HepG2 (cell line): ENCODE results near the gene ADGRL3. TPM values are rescaled to one million over a fixed set of nuclear protein-coding genes. Genes with fewer than 3 reads are reported as not detected.

Experiments
- ATAC-seq: fragments of 200-7000 bp; cut with Tn5 transposase; 3 replicates; pipeline ENCODE4 v1.9.1; 2020; ENCODE audit warnings: mild to moderate bottlenecking, moderate library complexity
- BruUV-seq: library from RNA; stranded (reverse); fragments of 400-500 nt; replicated peaks from 2 replicates; lab custom pipeline; 2021; lab: Mats Ljungman, UMichigan
- CTCF ChIA-PET: fragments of 300-600 bp; formaldehyde crosslinking; extraction: SDS; loops from one replicate; lab custom pipeline; 2021; ENCODE audit warnings: low total read pairs, inconsistent platforms, low intra/inter-chr PET ratio; lab: Yijun Ruan, JAX
- POLR2A ChIA-PET: fragments of 350-600 bp; sonication (Branson Sonifier 250); formaldehyde crosslinking; loops from one replicate; lab custom pipeline; 2020; ENCODE audit warnings: antibody characterized with exemption, inconsistent platforms; lab: Yijun Ruan, JAX
- DNase-seq: peaks from one replicate; pipeline ENCODE4 v3.0.0-alpha.2; 2015; ENCODE audit warnings: low spot score
- FAIRE-seq: peaks from 3 replicates; lab custom pipeline; 2011; peaks lifted over from hg19 to GRCh38; lab: Jason Lieb, UNC
- H2AFZ ChIP-seq: one replicate; pipeline ENCODE4 v1.6.1; 2011; ENCODE audit warnings: low read length, inconsistent platforms
- H3K27ac ChIP-seq: fragments of 300-600 bp; 3 replicates; pipeline ENCODE4 v1.8.0; 2011; ENCODE audit warnings: mixed run types, mild to moderate bottlenecking, mixed read lengths, low read length, inconsistent platforms; ENCODE audit not compliant: insufficient read depth; ENCODE audit errors: extremely low read length
- H3K27me3 ChIP-seq, 2 experiments: fragments of 200-600 bp in 1 of 2; 2 replicates in 1 of 2; 3 replicates in 1 of 2; pipeline versions ENCODE4 v1.6.0 to v1.8.0; 2011; ENCODE audit warnings: low read length in 2 of 2, mild to moderate bottlenecking in 2 of 2, moderate library complexity in 2 of 2, inconsistent platforms in 1 of 2; ENCODE audit not compliant: insufficient read depth in 2 of 2, control insufficient read depth in 1 of 2
- H3K36me3 ChIP-seq, 2 experiments: fragments of 200-600 bp in 1 of 2; replicated peaks in 1 of 2; 2 replicates in 1 of 2; 3 replicates in 1 of 2; pipeline versions ENCODE4 v1.5.1 to v1.8.0; 2011; ENCODE audit warnings: low read length in 2 of 2, inconsistent platforms in 1 of 2; ENCODE audit not compliant: insufficient read depth in 2 of 2, control insufficient read depth in 1 of 2
- H3K4me1 ChIP-seq: 2 replicates; pipeline ENCODE4 v1.5.1; 2012; ENCODE audit warnings: low read length, inconsistent platforms; ENCODE audit not compliant: insufficient read depth
- H3K4me2 ChIP-seq: 2 replicates; pipeline ENCODE4 v1.6.0; 2011; ENCODE audit warnings: low read depth, low read length, inconsistent platforms
- H3K4me3 ChIP-seq, 3 experiments: fragments of 200-600 bp in 1 of 3; sonication (generic), shearing (Covaris generic) in 1 of 3; replicated peaks in 1 of 3; 2 replicates each; pipeline ENCODE4 v1.5.1; 2011 to 2016; ENCODE audit warnings: low read length in 3 of 3, inconsistent platforms in 2 of 3, low read depth in 2 of 3, mild to moderate bottlenecking in 2 of 3, control low read depth in 1 of 3, mixed read lengths in 1 of 3; ENCODE audit not compliant: insufficient read depth in 1 of 3
- H3K79me2 ChIP-seq: one replicate; pipeline ENCODE4 v1.6.1; 2011; ENCODE audit warnings: low read length, inconsistent platforms; ENCODE audit not compliant: insufficient read depth
- H3K9ac ChIP-seq: 2 replicates; pipeline ENCODE4 v1.6.0; 2011; ENCODE audit warnings: mild to moderate bottlenecking, low read depth, low read length, inconsistent platforms; ENCODE audit not compliant: insufficient read depth
- H3K9me3 ChIP-seq: 2 replicates; pipeline ENCODE4 v1.5.1; 2012; ENCODE audit warnings: mild to moderate bottlenecking, low read length
- H4K20me1 ChIP-seq: 2 replicates; pipeline ENCODE4 v1.6.0; 2011; ENCODE audit warnings: inconsistent platforms, mild to moderate bottlenecking, low read length, moderate library complexity; ENCODE audit not compliant: insufficient read depth
- GFI1 ChIP-seq: sonication (generic); formaldehyde crosslinking; IDR thresholded peaks from 2 replicates; pipeline ENCODE4 v1.5.0; 2020; ENCODE audit warnings: missing genetic modification reagents, mild to moderate bottlenecking, borderline replicate concordance
- HDAC6 ChIP-seq: fragments of 200-600 bp; sonication (generic); IDR thresholded peaks from 2 replicates; pipeline ENCODE4 v1.7.0; 2017; ENCODE audit warnings: mild to moderate bottlenecking, antibody characterized with exemption, low read length, low read depth
- MATR3 ChIP-seq: sonication (generic); formaldehyde crosslinking; IDR thresholded peaks from 2 replicates; pipeline ENCODE4 v1.4.0; 2020; ENCODE audit warnings: missing genetic modification reagents
- NR2C2 ChIP-seq: sonication (generic); formaldehyde crosslinking; IDR thresholded peaks from 2 replicates; pipeline ENCODE4 v1.4.0; 2020; ENCODE audit warnings: missing genetic modification reagents, mild to moderate bottlenecking, moderate library complexity, borderline replicate concordance
- PLSCR1 ChIP-seq: sonication (generic); formaldehyde crosslinking; IDR thresholded peaks from 2 replicates; pipeline ENCODE4 v1.5.0; 2020; ENCODE audit warnings: missing genetic modification reagents, mild to moderate bottlenecking, borderline replicate concordance
- ZNF280D ChIP-seq: sonication (generic); formaldehyde crosslinking; IDR thresholded peaks from 2 replicates; pipeline ENCODE4 v1.5.1; 2020; ENCODE audit warnings: mild to moderate bottlenecking, missing genetic modification reagents
- ZNF343 ChIP-seq: sonication (generic); formaldehyde crosslinking; IDR thresholded peaks from 2 replicates; pipeline ENCODE4 v1.4.0; 2020; ENCODE audit warnings: mild to moderate bottlenecking, missing genetic modification reagents
- WGBS: methylation state at CpG from one replicate; pipeline ENCODE4 v1.1.6; 2017; ENCODE audit warnings: low lambda C conversion rate; 5-methylcytosine and 5-hydroxymethylcytosine counted together
- in situ Hi-C: cut with HindIII; loops from 2 replicates; pipeline ENCODE4 v1.10.0; 2017; ENCODE audit warnings: low pct_unique_long_range_greater_than_20kb; ENCODE audit not compliant: extremely low pct_ligation_motif_present
- intact Hi-C: fragments of 100-400 bp; cut with micrococcal nuclease; formaldehyde crosslinking; loops from one replicate; pipeline ENCODE4 v1.10.0; 2022; ENCODE audit not compliant: unreplicated experiment
- polyA plus RNA-seq, 8 experiments: library from polyadenylated mRNA; depleted of rRNA in 3 of 8; stranded (reverse) in 7 of 8; unstranded in 1 of 8; fragments of >200 nt; fragmentation: Illumina TruSeq in 4 of 8; extraction: Trizol in 4 of 8; gene quantifications; 2 replicates each; pipeline versions ENCODE4 v1.2.1 to v1.2.3, GENCODE V29; 2011 to 2016; ENCODE audit warnings: low read depth in 4 of 8, missing spikeins in 1 of 8, mixed read lengths in 1 of 8; ENCODE audit not compliant: insufficient read depth in 1 of 8
- total RNA-seq, 5 experiments: library from RNA; depleted of rRNA; stranded (reverse); fragments of >200 nt; fragmentation: Illumina TruSeq; extraction: Trizol; gene quantifications; 2 replicates each; pipeline ENCODE4 v1.2.3, GENCODE V29; 2016; ENCODE audit warnings: low read depth in 1 of 5

The ADGRL3 gene
- total and polyA plus RNA-seq, 2 of the 13 experiments (the other 11 are each of a cell fraction or from before 2014, with no cell fraction given), result 0.04 to 0.05 TPM

GRCh38 chr4:61522312-61522711 is 322.2 kb downstream of the ADGRL3 start:
- no TSS peak for BruUV-seq
- ChIA-PET POLR2A (no interaction called here), CTCF (no interaction called here)
- Histone ChIP-seq H3K9me3 (no peaks in the 10 kb centered on the region), H3K27me3 (no peaks in the 10 kb centered on the region), H3K9ac (no peak overlapping the region), H3K27ac (no peak overlapping the region), H3K4me2 (no peak overlapping the region), H2AFZ (no peak overlapping the region), H3K79me2 (no peaks in the 10 kb centered on the region), H3K4me1 (no peaks in the 10 kb centered on the region), H4K20me1 (no peaks in the 10 kb centered on the region), H3K36me3 (no peaks in the 10 kb centered on the region), H3K4me3 (no peak overlapping the region)
- DNase-seq (no peak), ATAC-seq (no peak), FAIRE-seq (no peak)
- in situ Hi-C loops (no loop called here), intact Hi-C loops (no loop called here)
- 87% methylated on average over 2 of the region's 2 CpGs for WGBS
- TF ChIP-seq ZNF343 (no peak), MATR3 (no peak), ZNF280D (CRISPR knock-in tag) (no peak), NR2C2 (CRISPR knock-in tag) (no peak), PLSCR1 (CRISPR knock-in tag) (no peak), HDAC6 (no peak), GFI1 (CRISPR knock-in tag) (no peak)
